ENCODE results near the gene ARID5A.
"Not testable (repeated sequence)": the region's sequence is repeated elsewhere in the genome, so short reads cannot be mapped to it uniquely, and the experiment has no call there.

The ARID5A gene

DNA sequence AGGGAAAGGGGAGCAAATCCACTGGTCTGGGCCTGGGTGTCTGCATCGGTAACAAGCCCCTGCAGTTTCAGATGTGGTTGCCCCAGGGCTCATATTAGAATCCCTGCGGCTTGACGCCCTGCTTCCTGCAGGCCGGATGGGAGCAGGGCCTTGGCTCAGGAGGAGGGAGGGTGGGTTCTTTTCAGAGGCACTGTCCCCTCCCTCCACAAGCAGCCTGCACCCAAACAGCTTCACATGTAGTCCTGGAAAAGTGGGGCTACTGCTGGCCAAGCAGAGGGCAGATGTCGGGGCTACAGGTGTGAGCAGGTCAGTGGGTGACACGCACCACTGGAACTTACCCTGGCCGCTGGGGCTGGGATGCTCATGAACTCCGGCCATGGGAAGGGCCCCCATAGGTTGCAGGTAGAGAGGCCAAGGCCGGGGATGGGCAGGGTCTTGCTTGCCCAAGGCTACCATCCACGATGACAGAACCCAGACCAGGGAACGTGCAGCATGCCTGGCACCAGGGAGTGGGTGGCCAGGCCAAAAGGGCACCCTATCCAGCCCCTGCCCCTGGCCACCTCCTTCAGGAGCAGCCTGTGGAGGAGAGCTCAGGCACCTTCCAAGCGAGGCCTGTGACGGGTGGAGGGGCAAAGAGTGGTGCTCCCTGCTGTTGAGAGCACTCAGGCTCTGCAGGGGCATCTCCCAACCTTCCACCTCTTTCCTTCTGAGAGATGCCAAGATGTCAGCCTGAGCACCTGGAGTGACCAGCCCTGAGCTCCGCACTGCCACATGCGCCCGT, 16.8 kb downstream of the ARID5A start:
- in situ Hi-C loops (cut with HindIII; ENCODE audit: low sequenced_read_pairs) = no loop called here

DNA sequence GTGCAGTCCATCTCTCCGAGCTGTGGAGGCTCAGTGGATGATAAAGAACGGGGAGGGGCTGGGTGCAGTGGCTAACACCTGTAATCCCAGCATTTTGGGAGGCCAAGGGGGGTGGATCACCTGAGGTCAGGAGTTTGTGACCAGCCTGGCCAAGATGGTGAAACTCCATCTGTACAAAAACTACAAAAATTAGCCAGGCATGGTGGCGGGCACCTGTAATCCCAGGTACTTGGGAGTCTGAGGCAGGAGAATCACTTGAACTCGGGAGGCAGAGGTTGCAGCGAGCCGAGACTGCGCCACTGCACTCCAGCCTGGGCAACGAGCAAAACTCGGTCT, 17.4 kb downstream of the ARID5A start:
- in situ Hi-C loops (cut with HindIII; ENCODE audit: low sequenced_read_pairs) = not testable (repeated sequence)

DNA sequence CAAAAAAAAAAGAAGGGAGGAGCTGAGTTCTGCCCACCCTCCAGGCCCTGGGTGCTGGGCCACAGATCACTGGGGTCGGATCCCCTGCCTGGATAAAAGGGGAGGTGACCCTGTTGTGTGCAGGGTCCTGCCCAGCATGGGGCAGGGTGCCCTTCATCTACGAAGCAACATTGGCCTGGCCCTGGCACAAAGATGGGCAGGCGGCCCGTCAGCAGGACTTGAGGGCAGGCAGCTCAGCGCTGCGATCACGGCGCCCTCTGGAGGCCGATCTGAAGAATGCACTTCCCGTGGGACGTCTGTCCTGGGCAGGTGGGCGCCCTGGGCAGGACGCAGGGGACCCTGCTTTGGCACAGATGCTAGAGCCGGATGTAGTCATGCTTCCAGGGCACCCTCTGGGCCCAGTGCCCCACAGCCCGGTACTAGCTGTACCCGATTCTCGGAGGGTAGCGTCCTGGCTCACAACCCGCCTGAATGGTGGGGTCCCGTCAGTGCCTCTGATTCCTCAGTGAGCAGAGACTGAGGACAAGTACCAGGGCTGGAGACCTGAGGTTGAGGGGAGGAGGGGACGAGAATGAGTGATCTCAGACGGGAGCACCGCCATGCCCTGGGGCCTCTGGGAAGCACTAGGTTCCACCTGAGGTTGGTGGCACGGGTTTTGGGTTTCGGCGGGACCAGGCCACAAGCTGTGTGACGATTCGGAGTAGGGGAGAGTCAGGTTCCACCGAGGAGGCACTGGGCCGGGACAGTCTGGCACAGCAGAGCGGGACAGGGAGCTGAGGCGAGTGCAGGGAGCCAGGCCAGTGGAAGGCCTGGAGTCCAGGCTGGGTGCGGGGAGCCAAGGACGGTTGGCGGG, 18.0 kb downstream of the ARID5A start:
- in situ Hi-C loops (cut with HindIII; ENCODE audit: low sequenced_read_pairs) = no loop called here

- in situ Hi-C loops (cut with HindIII; ENCODE audit: low sequenced_read_pairs) = no loop called here
Measured at GRCh38 chr2:96555146-96555610, 18.6 kb downstream of the ARID5A start.

DNA sequence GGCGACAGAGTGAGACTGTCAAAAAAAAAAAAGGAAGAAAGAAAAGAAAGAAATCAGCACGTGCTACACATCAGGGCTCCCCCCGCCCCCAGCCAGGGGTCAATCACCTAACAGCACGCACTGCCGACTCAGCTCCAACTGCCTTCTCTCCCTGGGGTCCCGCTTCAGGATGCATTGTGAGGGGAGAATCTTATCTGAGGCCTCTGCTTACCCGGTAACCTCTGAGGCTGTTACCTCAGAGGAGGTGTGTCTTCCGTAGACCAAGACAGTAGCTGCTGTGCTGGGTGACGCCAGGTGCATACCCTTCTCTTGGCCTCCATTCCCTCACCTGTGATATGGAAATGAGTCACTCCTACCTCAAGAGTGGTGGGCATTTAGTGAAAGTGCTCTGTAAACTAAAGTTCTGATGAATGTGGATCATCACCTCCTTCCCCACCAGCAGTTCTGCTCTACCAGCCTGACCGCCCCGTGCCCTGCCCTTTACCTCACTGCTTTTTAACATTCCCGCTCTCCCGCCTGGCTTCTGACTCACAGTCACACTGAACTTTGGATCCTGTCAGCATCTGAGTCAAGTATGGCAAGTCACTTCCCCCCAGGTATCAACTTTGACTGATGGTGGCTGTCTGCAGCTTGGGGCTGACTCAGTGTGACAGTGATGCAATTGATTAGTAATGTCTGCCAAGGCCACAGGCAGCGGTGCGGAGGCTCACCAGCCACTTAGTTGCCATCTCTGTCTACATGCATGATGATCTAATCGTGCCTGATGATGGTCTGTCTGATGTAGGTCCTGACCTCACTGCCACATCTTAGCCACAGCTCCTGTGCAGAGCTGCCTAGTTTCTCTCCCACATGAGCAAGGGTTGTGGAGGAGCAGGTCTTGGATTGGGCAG, 20.1 kb downstream of the ARID5A start:
- in situ Hi-C loops (cut with HindIII; ENCODE audit: low sequenced_read_pairs) = no loop called here

GRCh38 chr2:96557421-96557820, 20.9 kb downstream of the ARID5A start:
- in situ Hi-C loops (cut with HindIII; ENCODE audit: low sequenced_read_pairs) = not testable (repeated sequence)

DNA sequence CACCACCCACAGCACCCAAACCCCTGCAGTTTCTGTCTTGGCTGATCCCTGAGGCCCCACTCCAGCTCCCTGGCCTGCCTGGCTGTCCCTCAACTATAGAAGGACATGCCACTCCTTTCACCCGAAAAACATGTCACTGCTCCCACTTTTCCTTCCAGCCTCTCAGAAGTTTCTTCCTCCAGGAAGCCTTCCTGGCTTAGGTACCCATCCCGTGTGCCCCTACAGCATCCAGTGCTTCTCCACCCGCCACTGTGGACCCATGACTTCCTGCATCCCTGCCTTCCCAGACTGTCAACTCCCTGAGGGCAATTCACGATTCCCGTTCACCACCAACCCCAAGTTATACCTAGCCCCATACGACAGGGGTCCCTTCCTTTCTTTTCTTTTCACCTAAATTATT, 21.5 kb downstream of the ARID5A start:
- in situ Hi-C loops (cut with HindIII; ENCODE audit: low sequenced_read_pairs) = no loop called here

GRCh38 chr2:96558485-96558884, 21.9 kb downstream of the ARID5A start:
- in situ Hi-C loops (cut with HindIII; ENCODE audit: low sequenced_read_pairs) = no loop called here

DNA sequence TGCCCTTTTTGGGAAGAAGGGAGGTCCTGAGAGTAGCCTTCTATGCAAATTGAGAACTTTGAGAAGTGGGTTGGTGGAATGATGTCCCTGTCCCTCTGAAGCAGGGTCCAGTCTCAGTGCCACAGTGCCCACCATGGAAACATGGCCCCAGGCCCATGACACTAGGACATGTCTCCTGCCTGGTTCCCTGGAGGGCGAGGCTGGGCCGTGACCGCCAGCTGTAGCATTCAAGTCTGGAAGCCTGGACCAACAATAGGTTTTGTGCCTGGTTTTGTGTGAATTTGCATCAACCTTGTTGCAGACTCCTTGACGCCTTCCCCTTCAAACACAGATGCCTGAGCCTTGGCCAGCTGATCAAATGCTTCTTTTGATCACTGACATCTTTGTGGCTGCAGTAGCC, 27.5 kb downstream of the ARID5A start:
- in situ Hi-C loops (cut with HindIII; ENCODE audit: low sequenced_read_pairs) = no loop called here

DNA sequence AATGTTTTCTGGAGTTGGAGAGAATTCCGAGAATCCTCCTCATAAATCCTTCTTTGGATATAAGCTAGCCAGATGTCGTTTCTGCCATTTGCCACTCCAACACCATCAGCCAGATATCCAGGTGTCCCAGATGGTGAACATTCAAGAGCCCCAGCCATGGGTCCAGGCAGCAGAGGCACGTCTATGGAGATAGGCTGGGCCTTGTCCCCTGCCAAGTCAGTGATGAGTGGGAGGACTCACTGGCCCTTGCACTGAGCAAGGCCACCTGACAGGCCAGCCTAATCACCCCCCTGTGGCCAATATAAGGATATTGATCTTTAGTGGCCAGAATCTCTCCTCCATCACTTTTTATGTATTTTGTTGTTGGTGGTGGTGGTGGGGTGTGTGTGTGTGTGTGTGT, 28.0 kb downstream of the ARID5A start:
- in situ Hi-C loops (cut with HindIII; ENCODE audit: low sequenced_read_pairs) = no loop called here

- in situ Hi-C loops (cut with HindIII; ENCODE audit: low sequenced_read_pairs) = no loop called here
Measured at GRCh38 chr2:96565111-96565510, 28.6 kb downstream of the ARID5A start.

DNA sequence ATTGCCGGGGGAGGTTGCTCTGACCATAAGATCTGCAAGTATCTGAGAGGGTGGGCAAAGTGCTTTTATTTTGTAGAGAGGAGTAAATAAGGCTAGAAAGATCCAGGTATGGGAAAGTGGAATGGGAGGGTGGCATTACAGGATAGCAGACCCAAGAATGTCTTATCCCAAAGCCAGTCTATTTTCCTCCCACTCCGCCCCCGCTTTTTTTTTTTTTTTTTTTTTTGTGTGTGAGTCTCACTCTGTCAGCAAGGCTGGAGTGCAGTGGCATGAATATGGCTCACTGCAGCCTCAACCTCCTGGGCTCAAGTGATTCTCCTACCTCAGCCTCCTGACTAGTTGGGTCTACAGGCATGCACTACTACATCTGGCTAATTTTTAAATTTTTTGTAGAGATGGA, 31.5 kb downstream of the ARID5A start:
- in situ Hi-C loops (cut with HindIII; ENCODE audit: low sequenced_read_pairs) = no loop called here

GRCh38 chr2:96574364-96574763, 37.8 kb downstream of the ARID5A start:
- in situ Hi-C loops (cut with HindIII; ENCODE audit: low sequenced_read_pairs) = no loop called here

GRCh38 chr2:96575785-96576456, 39.4 kb downstream of the ARID5A start:
- in situ Hi-C loops (cut with HindIII; ENCODE audit: low sequenced_read_pairs) = no loop called here

DNA sequence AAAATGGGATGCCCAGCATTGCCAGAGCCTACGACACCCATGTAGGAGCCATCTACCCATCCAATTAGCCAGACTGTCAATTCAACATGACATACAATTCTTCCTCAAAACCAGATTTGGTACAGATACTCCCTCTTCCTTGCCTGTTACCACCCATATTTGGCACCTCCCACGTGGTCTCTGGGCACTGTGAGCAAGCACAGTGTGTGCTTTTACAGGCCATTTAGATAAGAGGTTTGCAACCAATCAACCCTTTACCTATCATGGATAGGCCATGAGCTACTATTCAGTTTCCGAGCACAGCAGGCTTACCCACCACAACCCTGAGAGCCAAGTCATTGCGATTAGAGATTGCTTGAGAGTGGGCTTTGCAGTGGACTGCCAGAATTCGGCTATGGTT, 40.9 kb downstream of the ARID5A start:
- in situ Hi-C loops (cut with HindIII; ENCODE audit: low sequenced_read_pairs) = no loop called here

DNA sequence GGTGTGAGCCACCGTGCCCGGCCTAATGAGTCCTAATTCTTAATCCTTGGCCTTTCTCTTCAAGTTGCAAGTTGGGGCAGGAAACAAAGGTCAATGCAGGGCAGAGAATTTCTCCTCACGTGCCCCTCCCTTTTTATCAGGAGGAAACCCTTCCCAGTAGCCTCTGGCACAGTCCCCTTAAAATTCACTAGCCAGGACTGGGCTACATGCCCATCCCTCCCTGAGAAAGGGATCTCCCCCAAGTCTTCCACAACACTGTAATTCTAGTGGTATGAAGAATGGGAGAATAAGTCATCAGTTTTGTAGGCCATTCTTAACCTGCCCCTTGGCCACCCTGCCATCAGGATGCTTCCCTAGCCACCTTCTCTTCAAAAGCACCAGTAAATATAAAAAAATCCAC, 42.2 kb downstream of the ARID5A start:
- in situ Hi-C loops (cut with HindIII; ENCODE audit: low sequenced_read_pairs) = no loop called here

DNA sequence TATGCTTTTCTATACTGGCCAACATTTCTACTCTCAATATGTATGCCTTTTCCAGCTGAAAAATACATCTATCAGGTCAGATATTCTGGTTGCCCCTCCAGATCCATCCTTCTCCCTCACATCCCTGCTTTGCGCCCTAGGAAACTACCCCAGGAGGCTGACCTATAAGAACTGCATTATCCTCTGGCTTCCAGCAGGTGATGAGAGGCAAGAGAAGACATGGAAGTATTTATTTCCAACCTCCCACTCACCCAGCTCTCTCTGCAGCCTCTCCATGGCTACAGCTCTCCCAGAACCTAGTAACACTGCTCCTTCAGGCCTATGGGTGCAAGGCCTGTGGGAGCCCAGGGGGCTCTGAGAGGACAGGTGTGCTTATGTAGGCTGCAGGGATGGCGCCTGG, 42.9 kb downstream of the ARID5A start:
- in situ Hi-C loops (cut with HindIII; ENCODE audit: low sequenced_read_pairs) = no loop called here

DNA sequence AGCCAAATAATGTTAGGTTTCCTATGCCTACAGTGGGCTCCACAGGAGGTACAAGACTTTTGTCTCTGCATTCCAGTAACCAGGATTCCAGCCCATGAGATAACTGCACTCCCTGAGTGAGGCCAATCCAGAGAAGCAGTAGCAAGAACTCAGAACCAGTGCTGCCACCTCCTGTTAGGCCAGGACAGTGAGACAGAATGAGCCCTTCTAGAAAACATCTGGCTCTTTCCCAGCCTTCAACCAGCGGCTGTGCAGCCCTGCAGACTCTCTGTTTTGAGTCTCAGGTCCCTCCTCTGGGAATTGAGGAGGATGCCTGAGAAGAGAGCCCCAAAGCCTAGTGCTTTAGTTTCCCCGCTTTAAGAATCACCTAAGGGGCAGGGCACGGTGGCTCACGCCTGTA, 44.2 kb downstream of the ARID5A start:
- in situ Hi-C loops (cut with HindIII; ENCODE audit: low sequenced_read_pairs) = no loop called here

DNA sequence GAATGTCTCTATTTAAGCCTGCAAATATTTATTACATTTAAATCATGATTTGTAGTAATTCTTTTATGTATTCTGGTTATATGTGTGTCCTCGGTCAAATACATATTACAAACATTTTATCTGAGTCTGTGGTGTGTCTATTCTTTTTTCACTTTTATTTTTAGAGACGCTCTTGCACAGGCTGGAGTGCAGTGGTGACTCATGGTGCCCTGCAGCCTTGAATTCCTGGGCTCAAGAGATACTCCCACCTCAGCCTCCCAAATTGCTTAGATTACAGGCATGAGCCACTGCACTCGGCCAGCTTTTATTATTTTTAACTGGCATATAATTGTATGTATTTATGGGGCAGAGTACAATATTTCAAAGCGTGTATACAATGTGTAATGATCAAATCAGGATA, 47.5 kb downstream of the ARID5A start:
- in situ Hi-C loops (cut with HindIII; ENCODE audit: low sequenced_read_pairs) = no loop called here

DNA sequence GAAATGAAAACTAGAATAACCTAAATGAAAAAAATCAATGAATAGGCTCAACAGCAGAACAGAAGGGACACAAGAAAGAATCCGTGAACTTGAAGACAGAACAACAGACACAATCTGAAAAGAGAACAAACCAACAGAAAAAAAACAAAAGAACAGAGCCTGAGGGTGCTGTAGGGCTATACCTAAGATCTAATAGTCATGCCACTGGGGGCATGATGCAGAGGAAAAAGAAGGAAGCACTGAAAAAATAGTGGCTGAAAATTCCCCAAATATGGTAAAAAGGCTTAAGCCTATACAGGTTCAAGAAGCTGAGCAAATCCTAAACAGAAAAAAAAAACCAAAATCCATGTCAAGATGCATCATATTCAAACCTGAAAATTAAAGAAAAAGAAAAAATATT, 51.3 kb downstream of the ARID5A start:
- in situ Hi-C loops (cut with HindIII; ENCODE audit: low sequenced_read_pairs) = no loop called here

GRCh38 chr2:96591054-96591453, 54.5 kb downstream of the ARID5A start:
- in situ Hi-C loops (cut with HindIII; ENCODE audit: low sequenced_read_pairs) = no loop called here

Measured in endothelial cell of hepatic sinusoid (primary cell).